WTC11 (cell line): ENCODE results near the gene PPME1. TPM values are rescaled to one million over a fixed set of nuclear protein-coding genes. Genes with fewer than 3 reads are reported as not detected.

Experiments used
- ATAC-seq: fragments of 200-7000 bp; cut with Tn5 transposase; 2 replicates; pipeline ENCODE4 v1.10.0; 2021; ENCODE audit warnings: mild to moderate bottlenecking, moderate library complexity
- CTCF ChIA-PET: fragments of 300-600 bp; sonication (Branson Sonifier 250); formaldehyde crosslinking; loops from one replicate; lab custom pipeline; 2021; ENCODE audit warnings: antibody characterized with exemption; lab: Charles Lee
- POLR2A ChIA-PET: fragments of 350-600 bp; sonication (Branson Sonifier 250); formaldehyde crosslinking; loops from one replicate; lab custom pipeline; 2021; ENCODE audit warnings: antibody characterized with exemption; lab: Charles Lee
- DNase-seq: peaks from one replicate; pipeline ENCODE4 v3.0.0; 2021; ENCODE audit warnings: low spot score
- H3K27ac Mint-ChIP-seq: 2 replicates; pipeline ENCODE4 v1.8.0; 2021; ENCODE audit warnings: mixed read lengths
- H3K27me3 Mint-ChIP-seq: 2 replicates; pipeline ENCODE4 v1.8.0; 2021; ENCODE audit warnings: low read depth, mild to moderate bottlenecking, moderate library complexity, mixed read lengths
- H3K36me3 Mint-ChIP-seq: 2 replicates; pipeline ENCODE4 v1.8.0; 2021; ENCODE audit warnings: mixed read lengths
- H3K4me1 Mint-ChIP-seq: 2 replicates; pipeline ENCODE4 v1.8.0; 2022; ENCODE audit warnings: mixed read lengths
- H3K4me3 Mint-ChIP-seq: 2 replicates; pipeline ENCODE4 v1.8.0; 2021; ENCODE audit warnings: mild to moderate bottlenecking, moderate library complexity, mixed read lengths
- H3K9me3 Mint-ChIP-seq: 2 replicates; pipeline ENCODE4 v1.8.0; 2021; ENCODE audit warnings: mixed read lengths
- CDX4 ChIP-seq: fragments of 250-450 bp; sonication (Bioruptor Pico); IDR thresholded peaks from 2 replicates; pipeline ENCODE4 v1.9.0; 2021; ENCODE audit warnings: moderate library complexity, mild to moderate bottlenecking, inconsistent platforms, borderline replicate concordance
- E2F5 ChIP-seq: sonication (generic); formaldehyde crosslinking; IDR thresholded peaks from 2 replicates; pipeline ENCODE4 v1.8.1; 2022; ENCODE audit warnings: mild to moderate bottlenecking, moderate library complexity, missing genetic modification reagents
- EMX1 ChIP-seq: fragments of 250-450 bp; sonication (Bioruptor Pico); IDR thresholded peaks from 2 replicates; pipeline ENCODE4 v1.8.0; 2021; ENCODE audit warnings: mild to moderate bottlenecking
- FOXK1 ChIP-seq: sonication (generic); formaldehyde crosslinking; IDR thresholded peaks from 2 replicates; pipeline ENCODE4 v1.8.0; 2022; ENCODE audit warnings: mild to moderate bottlenecking, moderate library complexity, missing genetic modification reagents
- GABPB1 ChIP-seq: sonication (generic); formaldehyde crosslinking; IDR thresholded peaks from 2 replicates; pipeline ENCODE4 v1.8.1; 2023; ENCODE audit warnings: mild to moderate bottlenecking, missing genetic modification reagents
- HMGXB4 ChIP-seq: sonication (generic); formaldehyde crosslinking; IDR thresholded peaks from 2 replicates; pipeline ENCODE4 v1.8.1; 2023; ENCODE audit warnings: mild to moderate bottlenecking, moderate library complexity, missing genetic modification reagents
- IRF1 ChIP-seq: sonication (generic); formaldehyde crosslinking; IDR thresholded peaks from 2 replicates; pipeline ENCODE4 v1.8.0; 2023; ENCODE audit warnings: missing genetic modification reagents
- IRF2 ChIP-seq: sonication (generic); formaldehyde crosslinking; IDR thresholded peaks from 2 replicates; pipeline ENCODE4 v1.8.0; 2022; ENCODE audit warnings: low read depth, missing genetic modification reagents, borderline replicate concordance
- JAZF1 ChIP-seq: fragments of 250-450 bp; sonication (Bioruptor Pico); IDR thresholded peaks from 2 replicates; pipeline ENCODE4 v1.9.0; 2021; ENCODE audit warnings: moderate library complexity, mild to moderate bottlenecking, inconsistent platforms
- JUN ChIP-seq: sonication (generic); formaldehyde crosslinking; IDR thresholded peaks from 2 replicates; pipeline ENCODE4 v1.8.0; 2023; ENCODE audit warnings: mild to moderate bottlenecking, missing genetic modification reagents
- NFYB ChIP-seq: sonication (generic); formaldehyde crosslinking; conservative IDR thresholded peaks from 2 replicates; pipeline ENCODE4 v1.8.0; 2022; ENCODE audit warnings: low read depth, missing genetic modification reagents
- NR3C1 ChIP-seq: sonication (generic); formaldehyde crosslinking; conservative IDR thresholded peaks from 2 replicates; pipeline ENCODE4 v1.8.1; 2023; ENCODE audit warnings: low read depth, mild to moderate bottlenecking, missing genetic modification reagents
- PREB ChIP-seq: sonication (generic); formaldehyde crosslinking; IDR thresholded peaks from 2 replicates; pipeline ENCODE4 v1.8.1; 2022; ENCODE audit warnings: mild to moderate bottlenecking, missing genetic modification reagents, moderate library complexity, borderline replicate concordance
- RELA ChIP-seq: sonication (generic); formaldehyde crosslinking; IDR thresholded peaks from 2 replicates; pipeline ENCODE4 v1.8.1; 2022; ENCODE audit warnings: missing genetic modification reagents, mild to moderate bottlenecking, borderline replicate concordance
- USF1 ChIP-seq: sonication (generic); formaldehyde crosslinking; IDR thresholded peaks from 2 replicates; pipeline ENCODE4 v1.8.0; 2022; ENCODE audit warnings: mild to moderate bottlenecking, missing genetic modification reagents
- ZBTB43 ChIP-seq: sonication (generic); formaldehyde crosslinking; IDR thresholded peaks from 2 replicates; pipeline ENCODE4 v1.8.1; 2023; ENCODE audit warnings: mild to moderate bottlenecking, missing genetic modification reagents
- ZNF138 ChIP-seq: sonication (generic); formaldehyde crosslinking; conservative IDR thresholded peaks from 2 replicates; pipeline ENCODE4 v1.8.1; 2022; ENCODE audit warnings: mild to moderate bottlenecking, moderate library complexity, missing genetic modification reagents
- ZNF396 ChIP-seq: fragments of 250-450 bp; sonication (Bioruptor Pico); IDR thresholded peaks from 2 replicates; pipeline ENCODE4 v1.8.0; 2021; ENCODE audit warnings: mild to moderate bottlenecking, moderate library complexity, borderline replicate concordance
- ZNF425 ChIP-seq: fragments of 250-450 bp; sonication (Bioruptor Pico); conservative IDR thresholded peaks from 2 replicates; pipeline ENCODE4 v1.9.0; 2021; ENCODE audit warnings: mild to moderate bottlenecking
- total RNA-seq: library from RNA; stranded (reverse); gene quantifications from 3 replicates; pipeline ENCODE4 v1.2.3, GENCODE V29; 2021

PPME1 gene
- total RNA-seq, 1 experiment from 2014 or later, result 42.5 TPM

- TF ChIP-seq JAZF1 (no peak), PREB (no peak), ZBTB43 (CRISPR knock-in tag) (no peak), ZNF396 (CRISPR knock-in tag) (no peak), ZNF138 (no peak), FOXK1 (CRISPR knock-in tag) (no peak), IRF2 (no peak)
- TF ChIP-seq, all 79 proteins: peak for 0
Observed at GRCh38 chr11:74262725-74263124, 91.6 kb downstream of the PPME1 start (continued).

- H3K27ac Mint-ChIP-seq, result no peak overlapping the region
- CTCF ChIA-PET, result interaction anchor here (1.0 kb wide), 1 partner anchor 56 kb away, joined by 3 read pairs; no protein-coding TSS in a partner anchor
Observed at GRCh38 chr11:74265256-74265655, 94.2 kb downstream of the PPME1 start.

GRCh38 chr11:74267014-74267413 is 95.9 kb downstream of the PPME1 start:
- ChIA-PET POLR2A (no interaction called here), CTCF (interaction anchor here (0.6 kb wide), 1 partner anchor 304 kb away, joined by 3 read pairs; no protein-coding TSS in a partner anchor)
- H3K9me3 Mint-ChIP-seq, result no peaks in the 10 kb centered on the region
- no peak overlapping the region for H3K27ac Mint-ChIP-seq
- H3K4me3 Mint-ChIP-seq, result no peak overlapping the region
- H3K36me3 Mint-ChIP-seq, result no peaks in the 10 kb centered on the region
- no peaks in the 10 kb centered on the region for H3K4me1 Mint-ChIP-seq
- DNase-seq (no peak), ATAC-seq (no peak)
- no peaks in the 10 kb centered on the region; the same call in 1 of the 2 replicates for H3K27me3 Mint-ChIP-seq
- TF ChIP-seq CDX4 (CRISPR knock-in tag) (no peak), NR3C1 (CRISPR knock-in tag) (no peak), GABPB1 (CRISPR knock-in tag) (no peak), NFYB (CRISPR knock-in tag) (no peak), ZNF138 (no peak), RELA (CRISPR knock-in tag) (no peak), E2F5 (CRISPR knock-in tag) (no peak), EMX1 (CRISPR knock-in tag) (no peak), USF1 (CRISPR knock-in tag) (no peak), IRF1 (CRISPR knock-in tag) (no peak)

More at GRCh38 chr11:74265256-74265655, 94.2 kb downstream of the PPME1 start:
- H3K4me3 Mint-ChIP-seq, result no peak overlapping the region
- H3K4me1 Mint-ChIP-seq, result no peaks in the 10 kb centered on the region
- TF ChIP-seq JUN (CRISPR knock-in tag) (no peak), ZNF425 (CRISPR knock-in tag) (no peak), HMGXB4 (CRISPR knock-in tag) (no peak)
- H3K9me3 Mint-ChIP-seq, result peaks cover 9% of the 10 kb centered on the region
- POLR2A ChIA-PET, result no interaction called here
- no peak for DNase-seq
- ATAC-seq, result no peak
- no peaks in the 10 kb centered on the region; the same call in 1 of the 2 replicates for H3K27me3 Mint-ChIP-seq
- no peaks in the 10 kb centered on the region for H3K36me3 Mint-ChIP-seq
